ENCODE results near the gene PCAT7.
"Not testable (repeated sequence)": the region's sequence is repeated elsewhere in the genome, so short reads cannot be mapped to it uniquely, and the experiment has no call there.

PCAT7 gene

GRCh38 chr9:94554439-94555331 is at the start of gene PCAT7:
Gene PCAT7, plus strand, starts transcription at chr9:94555083.
- no peak for DNase-seq (ENCODE audit: extremely low read depth, low read depth)
- TF ChIP-seq CTCF (IDR thresholded peaks at IDR 0.05; ENCODE audit: low read depth, low read length): peak; percentile 23

- DNase-seq (ENCODE audit: extremely low read depth, low read depth): not testable (repeated sequence)
Observed at GRCh38 chr9:94506370-94506769, 48.5 kb upstream of the PCAT7 start.

GRCh38 chr9:94507531-94508258 is 47.2 kb upstream of the PCAT7 start:
- TF ChIP-seq CTCF (IDR thresholded peaks at IDR 0.05; ENCODE audit: low read depth, low read length): no peak
- DNase-seq (ENCODE audit: extremely low read depth, low read depth): no peak

DNA sequence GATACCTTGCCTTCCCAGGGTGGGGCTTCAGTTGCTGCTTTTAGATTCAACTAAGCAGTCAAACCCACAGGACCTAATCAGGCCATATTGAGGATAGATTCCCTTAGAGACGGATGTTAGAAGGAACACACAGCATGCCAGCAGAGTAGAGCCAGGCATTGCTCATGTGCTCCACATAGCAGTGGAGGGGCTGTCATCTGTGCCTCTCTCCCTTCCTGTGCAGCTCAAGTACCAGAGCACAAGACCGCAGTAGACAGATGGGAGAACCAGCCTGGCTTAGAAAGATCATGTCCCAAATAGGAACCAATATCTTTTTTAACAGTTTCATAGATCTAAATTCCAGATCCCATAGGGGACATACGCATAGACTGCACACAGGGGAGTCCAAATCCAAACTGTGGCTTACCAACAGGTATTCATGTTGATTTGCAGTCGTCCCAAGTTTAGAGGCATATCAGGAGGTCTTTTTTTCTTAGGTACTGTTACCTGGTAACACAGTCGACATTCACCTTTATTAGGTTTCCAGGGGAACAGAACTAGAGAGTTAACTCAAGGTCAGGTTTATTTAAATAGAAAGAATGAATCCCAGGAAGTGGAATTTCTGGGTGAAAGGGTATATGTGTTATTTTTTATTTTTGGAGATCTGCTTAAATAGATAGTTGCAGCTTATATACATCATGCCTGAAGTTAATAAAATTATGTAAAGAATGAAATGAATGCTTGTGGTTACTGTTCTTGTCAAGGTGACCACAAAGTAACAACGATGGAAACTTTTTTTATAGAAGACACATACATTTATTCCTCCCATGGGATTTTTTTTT is 43.5 kb upstream of the PCAT7 start:
- no peak for TF ChIP-seq CTCF (IDR thresholded peaks at IDR 0.05; ENCODE audit: low read depth, low read length)
- no peak for DNase-seq (ENCODE audit: extremely low read depth, low read depth)

- DNase-seq (ENCODE audit: extremely low read depth, low read depth): no peak
- TF ChIP-seq CTCF (IDR thresholded peaks at IDR 0.05; ENCODE audit: low read depth, low read length): no peak
Observed at GRCh38 chr9:94511955-94512265, 43.0 kb upstream of the PCAT7 start.

- no peak for TF ChIP-seq CTCF (IDR thresholded peaks at IDR 0.05; ENCODE audit: low read depth, low read length)
- no peak for DNase-seq (ENCODE audit: extremely low read depth, low read depth)
Observed at GRCh38 chr9:94514722-94515121, 40.2 kb upstream of the PCAT7 start.

DNA sequence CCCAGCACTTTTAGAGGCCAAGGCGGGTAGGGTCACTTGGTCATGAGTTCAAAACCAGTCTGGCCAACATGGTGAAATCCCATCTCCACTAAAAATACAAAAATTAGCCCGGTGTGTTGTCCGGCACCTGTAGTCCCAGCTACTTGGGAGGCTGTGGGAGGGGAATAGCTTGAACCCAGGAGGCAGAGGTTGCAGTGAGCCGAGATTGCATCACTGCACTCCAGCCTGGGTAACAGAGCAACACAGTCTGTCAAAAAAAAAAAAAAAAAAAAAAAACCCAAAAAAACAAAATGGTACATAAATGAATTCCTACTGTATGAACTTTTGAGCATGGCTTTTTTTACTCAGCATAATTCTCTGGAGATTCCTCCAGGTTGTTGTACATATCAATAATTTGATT is 37.6 kb upstream of the PCAT7 start:
- no peak for DNase-seq (ENCODE audit: extremely low read depth, low read depth)
- TF ChIP-seq CTCF (IDR thresholded peaks at IDR 0.05; ENCODE audit: low read depth, low read length): no peak

Measured in AG09319 (cell line).